SK-N-SH (cell line): Measurements from ENCODE around the gene CACNG7. TPM values are rescaled to one million over a fixed set of nuclear protein-coding genes. Genes with fewer than 3 reads are reported as not detected.

Experiments
- CTCF ChIA-PET: fragments of 300-600, 350-600 bp; formaldehyde crosslinking; extraction: SDS; loops from one replicate; lab custom pipeline; 2021; lab: Yijun Ruan, JAX
- POLR2A ChIA-PET: fragments of 350-600 bp; sonication (Branson Sonifier 250); formaldehyde crosslinking; extraction: SDS; loops from one replicate; lab custom pipeline; 2020; ENCODE audit warnings: antibody characterized with exemption, inconsistent platforms; lab: Yijun Ruan, JAX
- DNase-seq: peaks from one replicate; pipeline ENCODE4 v3.0.0; 2012
- H2AFZ ChIP-seq: fragments of 200-600 bp; sonication (generic); 2 replicates; pipeline ENCODE4 v1.8.1; 2016; ENCODE audit warnings: antibody characterized with exemption, mild to moderate bottlenecking, low read depth
- H3F3A ChIP-seq: fragments of 200-600 bp; sonication (generic); replicated peaks from 2 replicates; pipeline ENCODE3; 2016; ENCODE audit warnings: antibody characterized with exemption, mild to moderate bottlenecking; ENCODE audit not compliant: insufficient read depth
- H3K27ac ChIP-seq, 2 experiments: fragments of 200-500 bp in 1 of 2; fragments of 200-600 bp in 1 of 2; sonication (Bioruptor generic) in 1 of 2; sonication (generic), shearing (Covaris generic) in 1 of 2; 2 replicates each; pipeline versions ENCODE4 v1.5.1 to v1.6.1; 2014 to 2016; ENCODE audit warnings: low read depth in 2 of 2, inconsistent platforms in 1 of 2, low read length in 1 of 2, mild to moderate bottlenecking in 1 of 2, mixed read lengths in 1 of 2
- H3K27me3 ChIP-seq: fragments of 200-600 bp; sonication (generic), shearing (Covaris generic); 2 replicates; pipeline ENCODE4 v1.6.1; 2016; ENCODE audit warnings: mixed run types; ENCODE audit not compliant: insufficient read depth
- H3K36me3 ChIP-seq, 2 experiments: fragments of 200-500 bp in 1 of 2; fragments of 200-600 bp in 1 of 2; sonication (Bioruptor generic) in 1 of 2; sonication (generic) in 1 of 2; replicated peaks in 1 of 2; 2 replicates each; pipeline versions ENCODE3 to v1.5.1; 2014 to 2016; ENCODE audit warnings: low read length in 1 of 2, mild to moderate bottlenecking in 1 of 2; ENCODE audit not compliant: insufficient read depth in 2 of 2, control insufficient read depth in 1 of 2
- H3K4me1 ChIP-seq, 2 experiments: fragments of 200-500 bp in 1 of 2; fragments of 200-600 bp in 1 of 2; sonication (Bioruptor generic) in 1 of 2; sonication (generic), shearing (Covaris generic) in 1 of 2; 2 replicates each; pipeline versions ENCODE4 v1.5.1 to v1.6.1; 2014 to 2016; ENCODE audit warnings: low read depth in 1 of 2, low read length in 1 of 2, mixed run types in 1 of 2; ENCODE audit not compliant: insufficient read depth in 2 of 2, control insufficient read depth in 1 of 2
- H3K4me2 ChIP-seq: fragments of 200-600 bp; sonication (generic), shearing (Covaris generic); 2 replicates; pipeline ENCODE4 v1.6.1; 2017; ENCODE audit warnings: mixed run types
- H3K4me3 ChIP-seq, 2 experiments: fragments of 200-500 bp in 1 of 2; fragments of 200-600 bp in 1 of 2; sonication (Bioruptor generic) in 1 of 2; sonication (generic), shearing (Covaris generic) in 1 of 2; 2 replicates each; pipeline versions ENCODE4 v1.5.1 to v1.8.1; 2014 to 2016; ENCODE audit warnings: low read depth in 2 of 2, inconsistent platforms in 1 of 2, low read length in 1 of 2, mild to moderate bottlenecking in 1 of 2, mixed read lengths in 1 of 2, moderate library complexity in 1 of 2
- H3K79me2 ChIP-seq: fragments of 200-600 bp; sonication (generic); 2 replicates; pipeline ENCODE4 v1.8.1; 2017; ENCODE audit warnings: mild to moderate bottlenecking; ENCODE audit not compliant: insufficient read depth
- H3K9ac ChIP-seq: fragments of 200-600 bp; sonication (generic); 2 replicates; pipeline ENCODE4 v1.6.1; 2017; ENCODE audit warnings: mixed run types
- H3K9me2 ChIP-seq: fragments of 200-600 bp; sonication (generic); 2 replicates; pipeline ENCODE4 v1.6.1; 2017; ENCODE audit warnings: mixed run types
- H3K9me3 ChIP-seq: fragments of 200-600 bp; sonication (generic); 2 replicates; pipeline ENCODE4 v1.6.1; 2017; ENCODE audit warnings: mixed run types, mild to moderate bottlenecking, moderate library complexity
- H4K20me1 ChIP-seq: fragments of 200-600 bp; sonication (generic); 2 replicates; pipeline ENCODE4 v1.6.1; 2017; ENCODE audit warnings: mild to moderate bottlenecking, mixed run types; ENCODE audit not compliant: insufficient read depth
- FOSL2 ChIP-seq: IDR thresholded peaks from 2 replicates; pipeline ENCODE4 v1.4.0; 2012; ENCODE audit warnings: low read depth, mild to moderate bottlenecking, moderate library complexity, borderline replicate concordance
- FOXJ3 ChIP-seq: sonication (generic); formaldehyde crosslinking; IDR thresholded peaks from 2 replicates; pipeline ENCODE4 v1.5.1; 2020; ENCODE audit warnings: mild to moderate bottlenecking, missing genetic modification reagents
- FOXM1 ChIP-seq: IDR thresholded peaks from 2 replicates; pipeline ENCODE4 v1.4.0; 2012; ENCODE audit warnings: low read depth, mild to moderate bottlenecking
- GABPA ChIP-seq: IDR thresholded peaks from 2 replicates; pipeline ENCODE4 v1.4.0; 2012; ENCODE audit warnings: low read depth, mild to moderate bottlenecking
- GATA2 ChIP-seq: sonication (generic); formaldehyde crosslinking; IDR thresholded peaks from 2 replicates; pipeline ENCODE4 v1.5.0; 2020; ENCODE audit warnings: mild to moderate bottlenecking, missing genetic modification reagents
- MXI1 ChIP-seq: IDR thresholded peaks from 2 replicates; pipeline ENCODE4 v1.6.1; 2012; ENCODE audit warnings: mild to moderate bottlenecking, low read depth, low read length, improper control_type of control experiment
- POLR2AphosphoS5 ChIP-seq: IDR thresholded peaks from 2 replicates; pipeline ENCODE4 v1.6.1; 2012; ENCODE audit warnings: low read depth, low read length
- RCOR1 ChIP-seq: fragments of 150-350 bp; IDR thresholded peaks from 2 replicates; pipeline ENCODE4 v1.6.1; 2017; ENCODE audit warnings: antibody characterized with exemption, low read length
- REST ChIP-seq: IDR thresholded peaks from 2 replicates; pipeline ENCODE4 v1.6.1; 2012; ENCODE audit warnings: mild to moderate bottlenecking, low read depth, low read length, moderate library complexity
- RXRA ChIP-seq: IDR thresholded peaks from 2 replicates; pipeline ENCODE4 v1.4.0; 2012; ENCODE audit warnings: low read depth, mild to moderate bottlenecking, borderline replicate concordance
- SMC3 ChIP-seq: IDR thresholded peaks from 2 replicates; pipeline ENCODE4 v1.6.1; 2012; ENCODE audit warnings: low read depth, low read length, improper control_type of control experiment
- TAF1 ChIP-seq: IDR thresholded peaks from 2 replicates; pipeline ENCODE4 v1.6.1; 2012; ENCODE audit warnings: low read depth, mild to moderate bottlenecking, low read length, moderate library complexity, borderline replicate concordance
- USF2 ChIP-seq: fragments of 150-350 bp; IDR thresholded peaks from 2 replicates; pipeline ENCODE4 v1.6.1; 2017; ENCODE audit warnings: antibody characterized with exemption, low read length, low read depth, borderline replicate concordance
- ZBTB33 ChIP-seq: IDR thresholded peaks from 2 replicates; pipeline ENCODE4 v1.4.0; 2012; ENCODE audit warnings: low read depth, borderline replicate concordance
- WGBS: methylation state at CpG from one replicate; pipeline ENCODE4 v1.1.6; 2017; ENCODE audit warnings: low lambda C conversion rate; 5-methylcytosine and 5-hydroxymethylcytosine counted together
- polyA plus RNA-seq, 3 experiments: library from polyadenylated mRNA; depleted of rRNA; stranded (reverse); fragments of >200 nt; gene quantifications; 2 replicates each; pipeline ENCODE4 v1.2.3, GENCODE V29; 2012

Gene CACNG7
- polyA plus RNA-seq, 1 of the 3 experiments (the other 2 are of a cell fraction): 25.7 TPM

- TF ChIP-seq MXI1 (no peak; the same call in 1 of the 2 replicates), FOSL2 (no peak)
Observed at GRCh38 chr19:53945441-53945840, 36.4 kb downstream of the CACNG7 start (continued).

- Histone ChIP-seq H3F3A (peaks cover 13% of the 10 kb centered on the region), H3K4me2 (peak overlapping the region; percentile 75; the same call in 1 of the 2 replicates), H3K9me2 (no peaks in the 10 kb centered on the region), H3K9ac (peak overlapping the region; percentile 18; the same call in 1 of the 2 replicates), H3K4me3 (peak overlapping the region; percentile 43 to 55; a peak in 3 of 4 replicates), H3K4me1 (no peaks in the 10 kb centered on the region; a peak in 2 of 4 replicates), H4K20me1 (no peaks in the 10 kb centered on the region), H3K79me2 (no peaks in the 10 kb centered on the region), H3K36me3 (no peaks in the 10 kb centered on the region), H3K9me3 (no peaks in the 10 kb centered on the region), H2AFZ (peak overlapping the region; percentile 98; the same call in 1 of the 2 replicates), H3K27me3 (no peaks in the 10 kb centered on the region)
- no peak for DNase-seq
- ChIA-PET POLR2A (no interaction called here), CTCF (interaction anchor here (0.7 to 2.4 kb wide), 4 partner anchors 25 to 78 kb away, joined by 3 to 10 read pairs (median 3); no protein-coding TSS in a partner anchor)
- TF ChIP-seq ZBTB33: no peak
- TF ChIP-seq GABPA: no peak
- TF ChIP-seq REST: no peak
- TF ChIP-seq USF2: no peak
- no peak for TF ChIP-seq FOXM1
- no peak for TF ChIP-seq TAF1
- TF ChIP-seq FOXJ3: no peak
- TF ChIP-seq GATA2 (CRISPR knock-in tag): no peak
- TF ChIP-seq POLR2AphosphoS5: no peak
- TF ChIP-seq SMC3: no peak
- TF ChIP-seq RCOR1: no peak
- no peak for TF ChIP-seq RXRA
- TF ChIP-seq, all 33 proteins: peak for 0
- 79% methylated on average over 2 of the region's 2 CpGs for WGBS
- H3K27ac ChIP-seq: peak overlapping the region; percentile 43 to 55; a peak in 2 of 4 replicates
Observed at GRCh38 chr19:53945998-53946397, 36.9 kb downstream of the CACNG7 start.
